GM13976 (cell line): ENCODE data around the gene MOCOS.

ENCODE experiments used
- DNase-seq: peaks from one replicate; pipeline ENCODE4 v3.0.0; 2012; ENCODE audit warnings: low spot score
- CTCF ChIP-seq: IDR thresholded peaks from 2 replicates; pipeline ENCODE4 v1.5.1; 2012; ENCODE audit warnings: borderline replicate concordance, mild to moderate bottlenecking; ENCODE audit not compliant: insufficient read depth; ENCODE audit errors: extremely low read depth, missing control alignments, control extremely low read depth
- in situ Hi-C: fragments of 300-500 bp; cut with MboI; formaldehyde crosslinking; loops from one replicate; pipeline ENCODE4 v1.12.0; 2022; ENCODE audit warnings: low sequenced_read_pairs, mixed read lengths, inconsistent platforms; ENCODE audit not compliant: unreplicated experiment

Gene MOCOS

GRCh38 chr18:36191711-36192110 lies 4.4 kb downstream of the MOCOS start:
- no peak for TF ChIP-seq CTCF
- no peak for DNase-seq
- in situ Hi-C loops = no loop called here

GRCh38 chr18:36194600-36195315 lies 7.5 kb downstream of the MOCOS start:
- in situ Hi-C loops = no loop called here
- no peak for TF ChIP-seq CTCF
- no peak for DNase-seq

GRCh38 chr18:36195427-36196122 lies 8.3 kb downstream of the MOCOS start:
- no peak for DNase-seq
- in situ Hi-C loops = no loop called here
- no peak for TF ChIP-seq CTCF

- no peak for TF ChIP-seq CTCF
- in situ Hi-C loops = no loop called here
- no peak for DNase-seq
These were observed 9.1 kb downstream of the MOCOS start for GRCh38 chr18:36196238-36196995.

GRCh38 chr18:36197511-36198166 lies 10.3 kb downstream of the MOCOS start:
- TF ChIP-seq CTCF = no peak
- DNase-seq = no peak
- in situ Hi-C loops = no loop called here

- DNase-seq = no peak
- in situ Hi-C loops = no loop called here
- no peak for TF ChIP-seq CTCF
These were observed 12.5 kb downstream of the MOCOS start for GRCh38 chr18:36199691-36200295.
